ENCODE measurements around the gene MPND.
A peak's percentile ranks its signal among the peaks of the same experiment; 100 is the strongest.

Gene MPND

DNA sequence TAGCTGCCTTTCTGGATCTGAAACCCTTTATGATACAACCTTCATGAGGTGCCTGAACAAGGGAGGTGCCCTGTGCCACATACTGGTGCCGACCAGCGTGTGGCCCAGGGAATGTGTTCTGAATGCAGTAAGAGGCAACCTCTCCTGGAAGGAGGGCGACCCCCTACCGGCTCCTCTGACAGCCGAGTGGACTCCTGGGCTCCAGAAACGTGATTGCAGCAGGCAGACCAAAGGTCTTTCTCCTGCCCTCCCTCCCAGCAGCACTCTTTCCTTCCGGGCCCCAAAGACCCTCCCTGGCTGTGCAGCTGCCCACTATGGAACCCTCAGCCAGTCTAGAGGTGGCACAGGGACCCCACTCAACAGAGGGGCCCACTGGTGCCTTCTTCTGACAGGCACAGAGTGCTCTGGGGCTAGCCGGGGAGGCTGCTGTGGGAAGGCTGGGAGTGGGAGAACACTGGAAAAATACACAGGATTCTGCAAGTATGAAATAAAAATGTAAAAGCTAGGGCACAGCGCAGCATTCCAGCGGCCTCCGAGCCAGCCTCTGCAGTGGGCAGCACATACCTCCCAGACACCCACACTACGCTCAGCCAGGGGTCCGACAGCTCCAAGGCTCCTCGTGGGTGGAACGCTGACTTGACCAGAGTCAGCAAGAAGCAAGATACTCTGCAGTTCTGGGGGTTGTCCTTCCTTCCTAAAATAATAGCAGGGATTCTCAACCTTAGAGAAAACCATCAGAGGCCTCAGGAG, 42.1 kb downstream of the MPND start:
- no peak for DNase-seq

DNA sequence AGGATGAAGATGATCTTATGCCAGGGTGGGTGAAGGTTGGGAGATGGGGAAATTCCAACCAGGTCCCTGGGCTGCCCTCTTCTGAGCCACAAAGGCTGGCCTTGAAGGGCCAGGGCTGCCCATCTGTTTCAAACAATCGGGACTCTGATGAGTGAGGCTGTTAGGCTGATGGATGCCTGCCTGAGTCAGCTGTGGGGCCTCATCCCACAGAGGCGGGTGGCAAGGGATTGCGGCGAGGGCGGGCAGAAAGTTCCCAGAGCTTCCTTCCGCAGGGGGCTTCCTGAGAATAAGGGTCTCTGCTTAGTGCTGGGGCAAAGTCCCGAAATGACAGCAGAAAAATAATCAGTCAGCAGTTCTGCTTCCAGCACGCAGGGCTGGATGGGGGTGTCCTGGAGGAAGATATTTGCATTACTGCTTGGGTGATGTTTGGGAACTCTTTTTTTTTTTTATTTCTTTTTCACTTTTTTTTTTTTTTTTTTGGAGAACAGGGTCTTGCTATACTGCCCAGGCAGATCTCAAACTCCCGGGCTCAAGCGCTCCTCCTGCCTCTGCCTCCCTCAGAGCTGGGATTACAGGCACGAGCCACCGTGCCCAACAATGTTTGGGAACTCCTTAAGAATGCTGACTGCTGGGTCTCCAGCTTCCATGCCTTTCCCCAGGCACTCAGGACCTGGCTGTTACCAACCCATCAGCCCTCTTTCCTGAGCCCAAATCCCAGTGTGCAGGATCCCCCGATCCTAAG, 42.9 kb downstream of the MPND start:
- DNase-seq: no peak

DNA sequence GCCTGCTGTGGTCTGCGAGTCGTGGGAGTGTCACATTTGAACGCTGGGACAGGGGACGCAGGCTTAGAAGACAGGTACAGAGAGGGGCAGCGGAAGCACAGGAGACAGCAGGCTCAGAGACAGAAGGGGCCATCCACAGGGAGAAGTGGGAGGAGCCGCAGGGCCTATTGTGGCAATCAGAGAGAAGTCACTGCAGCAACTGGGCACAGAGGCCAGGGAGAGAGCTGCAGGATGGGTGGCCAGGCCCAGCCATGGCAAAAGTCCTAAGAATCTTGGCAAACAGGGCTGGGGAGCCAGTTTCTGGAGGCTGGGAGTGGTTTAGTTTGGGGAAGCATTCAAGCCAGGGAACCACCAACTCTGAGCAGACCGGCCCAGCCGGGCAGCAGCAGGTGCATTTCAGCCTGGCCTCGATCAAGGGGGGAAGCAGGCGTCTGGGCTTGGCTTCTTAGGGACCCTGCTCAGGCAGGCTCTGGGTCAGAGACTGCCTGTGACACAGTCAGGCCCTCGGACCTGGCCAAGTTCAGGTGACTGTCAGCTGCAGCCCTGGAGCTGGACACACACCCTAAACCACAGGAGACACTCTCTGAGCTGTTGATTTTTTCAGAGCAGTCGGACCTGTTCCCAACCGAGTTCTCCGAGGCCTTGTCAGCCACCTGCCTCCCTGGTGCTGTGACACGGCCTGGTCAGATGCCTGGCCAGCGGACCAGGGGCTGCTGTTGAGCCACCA, 45.1 kb downstream of the MPND start:
- no peak for DNase-seq

DNA sequence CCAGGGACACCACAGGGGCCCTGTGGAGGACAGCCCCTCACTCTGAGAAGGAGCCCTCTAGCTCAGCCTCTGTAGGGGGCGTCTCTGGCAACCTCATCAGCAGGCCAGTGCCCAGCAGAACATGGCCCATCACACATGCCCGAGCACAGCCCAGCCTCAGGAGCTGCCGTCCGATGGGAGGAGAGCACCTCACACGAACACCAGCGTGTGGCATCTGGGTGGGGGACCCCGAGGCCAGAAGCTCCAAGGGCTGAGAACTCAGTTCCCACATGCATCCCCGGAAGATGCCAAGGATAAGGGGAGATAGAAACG, 45.7 kb downstream of the MPND start:
- DNase-seq: no peak

DNA sequence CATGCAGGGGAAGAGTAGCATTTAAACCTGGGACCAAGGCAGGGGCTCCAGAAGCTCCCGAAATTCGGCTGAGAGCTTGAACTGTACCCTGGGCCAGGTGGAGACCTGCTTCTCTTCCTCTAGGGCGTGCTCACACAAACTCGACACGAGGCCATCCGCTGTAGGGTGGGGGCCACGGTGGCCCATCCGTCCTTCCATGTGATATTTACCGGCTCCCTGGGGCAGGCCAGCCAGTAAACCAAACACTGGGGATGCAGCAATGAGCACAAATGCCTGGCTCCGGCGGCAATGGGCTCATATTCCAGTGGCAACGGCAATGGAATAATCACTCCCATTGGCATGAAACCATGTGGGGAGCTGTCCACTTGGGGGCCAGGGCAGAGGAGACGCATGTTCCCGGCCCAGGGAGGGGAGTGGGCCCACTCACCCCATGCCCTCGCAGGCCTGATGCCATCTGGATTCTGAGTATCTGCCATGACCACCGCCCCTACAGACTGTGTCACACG, 46.2 kb downstream of the MPND start:
- DNase-seq: no peak

DNA sequence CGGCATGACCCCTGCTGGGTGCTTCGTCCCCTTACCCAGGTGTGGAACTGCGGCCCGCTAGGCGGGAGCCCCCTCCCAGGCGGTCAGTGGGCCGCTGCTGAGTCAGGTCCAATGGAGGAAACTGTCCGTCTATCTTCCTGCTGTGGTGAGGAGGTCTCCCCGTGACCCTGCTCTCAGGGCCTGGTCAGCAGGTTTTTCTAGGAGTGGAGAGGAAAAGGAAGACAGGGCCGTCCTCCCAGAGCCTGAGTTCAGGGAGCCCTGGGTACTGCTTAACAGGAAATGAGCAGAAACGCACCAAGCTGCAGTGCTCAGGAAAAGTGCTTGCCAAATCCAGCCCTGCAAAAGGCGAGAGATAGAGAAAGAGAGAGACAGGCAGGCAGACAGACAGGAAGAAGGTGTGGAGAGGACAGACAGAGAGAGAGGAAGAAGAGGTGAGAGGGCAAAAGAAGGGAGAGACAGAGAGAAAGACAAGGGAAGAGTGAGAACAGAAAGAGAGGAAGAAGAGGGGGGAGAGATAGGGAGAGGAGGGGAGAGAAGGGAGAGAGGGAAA, 46.7 kb downstream of the MPND start:
- DNase-seq: no peak

DNA sequence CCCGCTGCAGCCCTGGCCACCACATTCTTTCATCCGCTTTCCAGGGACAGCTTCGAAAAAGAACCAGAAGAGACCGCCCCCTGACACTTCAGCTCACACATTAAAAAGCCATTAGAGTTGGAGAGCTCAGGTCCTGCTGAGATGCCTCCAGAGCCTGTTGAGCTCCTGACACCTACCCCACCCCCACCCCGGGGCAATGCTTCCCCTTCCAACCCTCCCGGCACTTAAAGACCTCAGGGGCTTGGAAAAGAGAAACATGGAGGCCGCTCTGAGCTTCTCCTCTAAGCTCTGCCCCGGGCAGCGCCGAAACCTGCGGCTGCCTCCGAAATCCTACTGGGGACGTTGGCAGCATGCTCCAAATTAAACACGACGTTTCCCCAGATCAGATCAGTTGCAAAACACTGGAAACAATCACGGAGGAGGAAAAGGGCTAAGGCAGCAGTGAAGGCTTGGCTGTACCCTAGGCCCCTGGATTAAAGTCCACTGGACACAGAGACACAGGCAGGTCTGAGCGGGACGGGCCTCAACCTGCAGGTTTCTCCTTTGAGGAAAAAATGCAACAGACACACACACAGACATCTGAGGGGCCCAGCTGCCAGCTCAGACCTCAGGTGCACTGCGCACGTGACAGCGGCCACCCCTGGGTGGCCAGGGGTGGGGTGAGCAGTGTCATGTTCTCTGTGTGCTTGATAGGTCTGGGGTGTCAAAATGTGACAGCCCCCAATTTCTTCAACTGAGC, 47.4 kb downstream of the MPND start:
- DNase-seq: no peak

DNA sequence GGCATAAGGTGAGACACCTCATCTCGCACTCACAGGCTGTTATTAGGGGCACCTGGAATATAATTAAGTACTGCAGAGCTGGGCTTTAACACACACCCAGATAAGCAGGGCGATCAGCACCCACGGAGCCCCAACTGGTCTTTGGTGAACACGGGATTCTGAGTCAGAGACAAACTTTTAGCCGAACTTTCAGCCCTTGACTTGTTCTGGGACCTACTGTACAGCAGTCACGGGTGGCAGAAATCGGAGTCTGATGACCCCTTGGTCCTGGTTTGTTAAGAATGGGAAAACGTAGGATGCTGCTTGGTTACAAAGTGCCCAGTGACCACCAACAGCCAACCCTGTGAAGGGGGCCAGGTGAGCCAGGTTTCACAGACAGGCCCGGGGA, 47.9 kb downstream of the MPND start:
- no peak for DNase-seq

DNA sequence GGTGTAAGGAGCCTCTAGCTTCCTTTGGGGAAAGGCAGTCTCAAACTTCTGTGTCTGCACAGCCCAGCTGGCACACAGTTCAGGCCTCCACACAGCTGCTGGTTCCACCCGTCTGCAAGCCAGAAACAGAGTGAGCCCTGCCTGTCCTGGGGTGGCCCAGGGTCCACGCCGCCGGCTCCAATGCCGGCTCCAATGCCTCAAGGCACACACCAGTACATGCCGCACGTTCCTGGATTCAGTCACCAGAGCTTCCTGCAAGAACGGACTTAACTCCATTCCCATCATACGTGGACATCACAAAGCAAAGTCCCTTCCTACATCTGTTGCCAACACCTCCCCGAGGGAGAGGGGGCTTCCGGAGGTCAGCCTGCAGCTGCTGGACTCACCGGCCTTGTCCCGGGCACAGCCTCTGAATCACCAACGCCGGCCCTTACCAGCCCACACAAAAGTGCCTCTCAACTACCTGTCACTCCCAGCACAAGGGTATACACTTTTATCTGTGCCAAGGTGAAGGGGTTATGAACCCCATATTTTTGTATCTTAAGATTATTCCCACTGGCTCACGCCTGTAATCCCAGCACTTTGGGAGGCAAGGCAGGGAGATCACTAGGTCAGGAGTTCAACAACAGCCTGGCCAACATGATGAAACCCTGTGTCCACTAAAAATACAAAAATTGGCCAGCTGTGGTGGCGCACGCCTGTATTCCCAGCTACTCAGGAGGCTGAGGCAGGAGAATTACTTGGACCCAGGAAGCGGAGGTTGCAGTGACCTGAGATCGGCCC, 48.5 kb downstream of the MPND start:
- no peak for DNase-seq

DNA sequence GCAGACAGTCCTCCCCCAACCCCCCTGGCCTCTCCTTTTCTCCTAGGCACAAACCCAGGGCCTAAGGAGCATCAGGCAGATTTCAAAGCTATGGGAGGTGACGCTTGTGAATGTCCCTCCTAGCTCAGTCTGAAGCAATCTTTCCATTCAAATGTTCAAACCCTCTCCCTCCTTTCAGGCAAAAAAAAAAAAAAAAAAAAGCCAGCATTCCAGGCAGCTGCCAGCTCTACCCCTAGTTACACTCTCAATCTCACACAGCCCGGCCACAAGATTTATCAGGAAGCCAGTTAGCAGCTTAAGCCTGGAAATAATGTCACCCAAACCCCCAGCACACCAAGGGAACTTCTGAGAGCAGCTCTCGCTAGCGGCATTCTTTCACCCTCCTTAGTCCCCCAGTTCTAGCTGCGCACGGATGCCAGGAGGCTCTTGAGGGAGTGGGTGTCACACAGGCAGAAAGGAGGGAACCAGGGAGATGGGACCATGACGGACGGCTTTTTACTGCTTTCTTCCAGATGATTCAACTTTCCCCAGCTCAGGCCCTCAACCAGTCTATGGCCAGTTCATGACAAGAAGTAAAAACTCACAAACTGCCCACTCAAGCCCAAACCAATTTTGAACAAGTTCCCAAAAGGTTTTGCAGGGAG, 50.7 kb downstream of the MPND start:
- DNase-seq: no peak

DNA sequence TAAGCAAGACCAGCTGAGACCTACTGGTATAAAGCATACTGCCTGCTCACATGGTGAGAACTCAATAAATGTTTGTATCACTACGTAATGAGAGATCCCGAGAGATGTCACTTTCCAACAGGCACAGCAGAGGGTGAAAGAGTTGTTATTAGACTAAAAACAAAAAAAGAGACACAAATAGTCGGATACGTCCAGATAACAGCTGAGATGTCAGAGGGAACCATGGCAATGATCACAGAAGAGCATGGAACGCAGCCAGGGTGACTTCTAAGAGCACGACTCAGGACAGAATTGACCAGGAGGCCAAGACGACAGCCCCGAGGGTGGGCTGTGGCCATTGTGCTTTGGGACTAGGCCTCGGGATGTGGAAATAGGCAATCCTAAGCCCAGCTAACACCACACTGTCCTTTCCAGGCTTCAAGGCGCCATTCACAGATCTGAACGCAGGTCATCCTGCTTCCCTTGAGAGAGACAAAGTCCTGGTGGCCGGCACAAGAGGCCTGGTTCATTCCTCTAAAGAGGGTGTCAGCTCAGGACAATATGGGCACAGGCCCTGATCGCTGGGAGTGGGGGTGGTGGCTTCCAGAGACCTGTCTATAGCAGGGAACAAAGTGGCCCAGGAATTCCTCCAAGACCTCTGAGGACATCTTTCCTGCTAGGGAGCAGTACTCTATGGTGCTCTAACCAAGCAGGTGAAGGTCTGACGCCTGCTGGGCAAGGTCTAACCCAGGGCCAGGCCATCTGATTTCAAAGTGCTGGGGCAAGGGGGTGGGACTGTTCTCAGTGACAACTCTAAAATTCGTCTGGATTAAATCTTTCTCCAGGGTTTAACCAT, 53.8 kb downstream of the MPND start:
- no peak for DNase-seq

DNA sequence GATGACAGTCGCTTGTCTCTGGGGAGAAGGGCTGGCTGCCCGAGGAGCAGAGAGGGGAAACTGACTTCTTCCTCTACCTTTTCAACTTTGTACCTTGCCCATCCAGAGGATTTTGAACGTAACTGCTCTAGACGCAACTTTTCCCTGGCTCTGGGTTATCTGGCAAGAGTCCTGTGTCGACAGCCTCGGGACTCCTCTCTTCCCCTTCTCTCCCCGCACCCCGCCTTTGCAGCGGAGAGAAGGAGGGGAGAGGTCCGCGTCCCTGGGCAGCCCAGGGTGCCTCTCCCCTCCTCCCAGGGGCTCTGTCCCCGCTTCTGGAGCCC, 56.4 kb downstream of the MPND start:
- DNase-seq: no peak

DNA sequence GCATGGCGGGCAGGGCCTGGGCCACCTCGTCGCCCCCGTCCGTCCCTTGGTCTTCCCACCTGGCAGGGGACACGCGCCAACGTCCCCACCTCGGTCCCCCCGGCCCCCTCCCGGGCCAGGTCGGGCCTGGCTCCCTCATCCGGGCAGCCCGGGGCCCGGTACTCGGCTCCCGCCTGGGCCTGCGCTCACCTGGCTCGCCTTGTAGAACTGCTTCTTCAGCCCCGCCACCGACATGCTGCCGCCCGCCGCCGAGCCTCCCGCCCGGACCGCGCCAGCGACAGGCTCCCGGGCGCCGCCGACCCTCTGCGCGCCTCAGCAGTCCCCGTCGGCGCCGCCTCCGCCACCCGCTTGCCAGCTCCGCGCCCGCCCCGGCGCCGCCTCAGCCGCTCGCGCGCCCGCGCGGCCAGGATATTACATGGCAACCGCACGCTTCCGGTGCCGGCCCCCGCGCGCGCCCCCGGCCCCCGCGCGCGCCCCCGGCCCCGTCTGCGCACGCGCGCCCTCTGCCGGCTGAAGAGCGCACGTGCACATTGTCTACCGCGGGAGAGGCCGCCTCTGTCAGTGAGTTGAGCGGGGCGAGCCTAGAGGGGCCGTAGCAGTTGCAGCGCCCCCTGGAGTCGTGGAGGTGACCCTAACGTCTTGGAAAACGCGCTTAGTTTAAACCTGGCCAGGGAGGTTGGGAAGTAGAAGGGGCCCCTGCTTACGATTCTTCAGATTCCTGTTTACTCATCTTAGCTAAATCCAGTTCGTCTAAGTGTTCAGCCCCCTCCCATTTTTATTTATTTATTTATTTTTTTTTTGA, 57.0 kb downstream of the MPND start, which contains the start of gene SH3GL1:
Gene SH3GL1, minus strand, starts transcription at position 413 of the 802 bp plus-strand sequence. Its CDS starts 179 bp downstream, at position 234.
- peak; percentile 76 for DNase-seq

DNA sequence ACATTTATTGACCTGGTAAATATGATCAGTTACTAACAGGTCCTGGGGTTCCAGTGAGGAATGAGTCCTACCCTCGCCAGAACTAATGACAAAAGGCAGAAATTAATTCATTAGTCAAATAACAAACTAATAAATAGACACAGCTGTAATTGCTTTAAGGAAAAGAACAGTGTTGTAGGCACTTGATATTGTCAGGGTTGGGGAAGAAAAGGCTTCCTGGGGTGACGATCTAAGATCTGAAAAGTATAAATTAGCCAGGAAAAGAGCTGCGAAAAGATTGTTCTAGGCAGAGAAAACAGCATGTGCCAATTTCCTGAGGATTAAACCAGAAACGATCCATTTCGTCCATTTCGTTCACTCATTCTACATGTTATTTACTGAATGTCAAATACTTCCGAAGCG, 58.4 kb downstream of the MPND start:
- DNase-seq: no peak

DNA sequence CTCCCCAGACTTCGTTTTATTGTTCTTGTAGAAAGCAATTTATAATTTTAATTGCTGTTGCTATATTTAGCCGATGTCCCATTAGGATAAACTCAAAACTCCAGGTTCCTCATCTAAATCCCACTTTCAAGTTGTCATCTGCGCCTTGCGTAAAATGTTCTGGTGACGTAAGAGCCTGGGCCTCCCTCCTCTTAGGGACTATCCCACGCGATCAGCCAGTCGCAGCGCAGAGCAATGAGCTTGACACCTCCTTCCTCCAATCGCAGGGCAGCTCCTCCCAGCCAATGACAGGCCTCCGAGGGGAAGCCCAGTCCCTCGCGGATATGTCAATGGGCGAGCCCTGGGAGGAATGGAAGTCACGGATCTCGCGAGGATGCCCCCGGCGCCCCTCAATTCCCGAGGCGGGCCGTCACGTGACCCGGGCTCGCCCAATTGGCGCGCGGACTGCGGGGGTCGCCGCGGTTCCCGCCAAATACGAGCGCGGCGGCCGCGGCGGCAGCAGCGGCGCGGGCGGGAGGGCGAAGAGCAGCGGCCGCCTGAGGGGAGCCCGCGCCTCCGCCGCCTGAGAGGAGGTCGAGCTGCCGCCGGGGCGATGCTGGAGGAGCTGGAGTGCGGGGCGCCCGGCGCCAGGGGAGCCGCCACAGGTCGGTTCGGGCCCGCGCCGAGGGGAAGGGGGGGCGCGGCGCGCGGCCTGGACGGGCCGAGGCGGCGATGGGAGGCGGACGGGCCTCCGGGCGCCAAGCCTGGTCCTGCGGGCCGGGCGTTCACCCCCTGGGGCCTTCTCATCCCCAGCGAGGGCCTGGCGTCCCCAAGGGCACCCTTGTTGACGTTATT, 59.0 kb downstream of the MPND start, which contains the start of gene CHAF1A:
Gene CHAF1A, plus strand, starts transcription at position 470 of the 834 bp plus-strand sequence. Its CDS starts 123 bp downstream, at position 593.
- DNase-seq: peak; percentile 99

DNA sequence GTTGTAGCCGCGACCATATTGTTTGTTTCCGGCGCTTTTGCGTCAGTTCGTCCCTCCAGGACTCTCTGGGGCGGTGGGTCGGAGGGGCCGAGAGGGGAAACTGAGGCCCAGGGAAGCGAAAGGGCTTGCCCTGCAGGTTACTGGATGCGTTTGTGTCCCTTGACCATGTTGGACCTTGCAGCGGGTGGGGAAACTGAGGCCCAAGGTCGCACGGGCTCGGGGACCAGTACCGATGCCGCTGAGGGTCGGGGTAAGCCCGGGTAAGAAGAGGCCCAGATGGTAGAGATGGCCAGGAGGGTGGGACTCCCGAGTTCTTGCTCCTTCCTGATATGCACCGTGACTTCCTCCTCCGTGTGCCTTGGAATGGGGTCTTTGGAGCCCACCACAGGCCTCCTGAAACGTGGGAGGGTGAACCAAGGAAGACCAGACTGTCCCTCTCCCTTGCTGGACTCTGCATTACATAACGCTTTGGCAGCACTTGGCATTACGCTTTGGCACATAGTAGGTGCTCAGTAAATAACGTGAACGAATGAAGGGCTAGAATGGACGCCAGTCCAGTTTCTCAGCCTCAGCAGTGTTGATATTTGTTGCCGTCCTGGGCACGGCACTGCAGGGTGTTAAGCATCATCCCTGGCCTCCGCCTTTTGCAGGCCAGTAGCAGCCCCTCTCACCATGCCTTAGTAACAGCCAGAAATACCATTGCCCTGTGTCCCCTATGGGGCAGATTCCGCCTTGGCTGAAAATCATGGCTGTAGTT, 59.8 kb downstream of the MPND start:
- DNase-seq: no peak

DNA sequence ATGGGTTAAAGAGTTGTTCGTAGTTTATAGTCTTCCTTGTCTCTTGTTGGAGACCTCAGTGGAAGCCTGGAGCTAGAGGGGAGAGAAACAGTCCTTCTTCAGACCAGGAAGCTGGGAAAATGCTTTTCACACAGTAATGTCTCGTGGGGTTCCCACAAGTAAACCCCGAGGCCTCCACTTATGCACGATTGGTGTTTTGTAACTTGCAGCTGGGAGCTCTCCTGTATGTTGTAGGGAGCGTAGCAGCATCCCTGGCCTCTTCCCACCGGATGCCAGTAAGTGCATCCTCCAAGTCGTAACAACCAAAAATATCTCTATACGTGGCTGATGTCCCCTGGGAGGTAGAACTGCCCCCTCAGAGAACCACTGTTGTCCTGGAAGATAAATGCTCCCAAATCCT, 62.6 kb downstream of the MPND start:
- DNase-seq: no peak

DNA sequence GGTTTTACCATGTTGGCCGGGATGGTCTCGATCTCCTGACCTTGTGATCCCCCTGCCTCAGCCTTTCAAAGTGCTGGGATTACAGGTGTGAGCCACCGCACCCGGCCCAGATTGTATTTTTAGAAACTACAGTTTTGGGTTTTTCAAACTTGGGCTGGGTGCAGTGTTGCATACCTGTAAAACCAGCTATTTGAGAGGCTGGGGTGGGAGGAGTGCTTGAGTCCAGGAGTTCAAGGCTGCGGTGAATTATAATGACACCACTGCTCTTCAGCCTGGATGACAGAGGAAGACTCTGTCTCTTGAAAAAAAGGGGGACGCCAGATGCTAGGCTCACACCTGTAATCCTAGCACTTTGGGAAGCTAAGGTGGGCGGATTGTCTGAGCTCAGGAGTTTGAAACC, 63.3 kb downstream of the MPND start:
- no peak for DNase-seq

All from NCI-H187 treated with DMSO at 0.1 percent for 48 hours (cell line).